ENCODE results near the gene CNPY1. TPM values are rescaled to one million over a fixed set of nuclear protein-coding genes. Genes with fewer than 3 reads are reported as not detected.

Gene CNPY1
- total RNA-seq, 1 donor from 2014 or later = not detected

DNA sequence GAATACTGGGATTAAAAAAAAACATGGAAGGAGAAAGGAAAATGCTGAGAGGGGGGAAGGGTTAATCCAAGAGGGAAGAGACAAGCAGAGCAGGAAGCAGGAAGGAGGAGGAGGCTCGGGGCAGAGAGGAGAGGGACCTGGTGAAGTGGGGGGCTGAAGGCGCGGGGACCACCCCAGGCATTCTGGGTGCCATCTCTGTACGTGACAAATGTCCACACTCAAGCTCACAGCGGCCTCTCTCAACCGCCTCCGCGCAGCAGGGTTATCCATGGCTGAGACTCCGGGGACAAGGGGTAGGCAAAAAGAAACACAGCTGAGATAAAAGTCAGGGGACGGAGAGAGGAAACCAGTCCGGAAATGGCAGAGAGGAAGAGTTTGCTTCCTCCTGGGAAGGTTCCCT is 54.5 kb downstream of the CNPY1 start:
- H3K4me3 ChIP-seq = no peak overlapping the region
- no peak for TF ChIP-seq CTCF (IDR thresholded peaks at IDR 0.05)
- H3K4me1 ChIP-seq = peaks cover 3% of the 10 kb centered on the region
- no peak overlapping the region for H3K27ac ChIP-seq
- peaks cover 42% of the 10 kb centered on the region for H3K27me3 ChIP-seq (ENCODE audit: low read depth)
- H3K9me3 ChIP-seq = no peaks in the 10 kb centered on the region
- ATAC-seq (no peak), DNase-seq (no peak)
- no peaks in the 10 kb centered on the region for H3K36me3 ChIP-seq
- intact Hi-C loops (cut with DNase I) = no loop called here

DNA sequence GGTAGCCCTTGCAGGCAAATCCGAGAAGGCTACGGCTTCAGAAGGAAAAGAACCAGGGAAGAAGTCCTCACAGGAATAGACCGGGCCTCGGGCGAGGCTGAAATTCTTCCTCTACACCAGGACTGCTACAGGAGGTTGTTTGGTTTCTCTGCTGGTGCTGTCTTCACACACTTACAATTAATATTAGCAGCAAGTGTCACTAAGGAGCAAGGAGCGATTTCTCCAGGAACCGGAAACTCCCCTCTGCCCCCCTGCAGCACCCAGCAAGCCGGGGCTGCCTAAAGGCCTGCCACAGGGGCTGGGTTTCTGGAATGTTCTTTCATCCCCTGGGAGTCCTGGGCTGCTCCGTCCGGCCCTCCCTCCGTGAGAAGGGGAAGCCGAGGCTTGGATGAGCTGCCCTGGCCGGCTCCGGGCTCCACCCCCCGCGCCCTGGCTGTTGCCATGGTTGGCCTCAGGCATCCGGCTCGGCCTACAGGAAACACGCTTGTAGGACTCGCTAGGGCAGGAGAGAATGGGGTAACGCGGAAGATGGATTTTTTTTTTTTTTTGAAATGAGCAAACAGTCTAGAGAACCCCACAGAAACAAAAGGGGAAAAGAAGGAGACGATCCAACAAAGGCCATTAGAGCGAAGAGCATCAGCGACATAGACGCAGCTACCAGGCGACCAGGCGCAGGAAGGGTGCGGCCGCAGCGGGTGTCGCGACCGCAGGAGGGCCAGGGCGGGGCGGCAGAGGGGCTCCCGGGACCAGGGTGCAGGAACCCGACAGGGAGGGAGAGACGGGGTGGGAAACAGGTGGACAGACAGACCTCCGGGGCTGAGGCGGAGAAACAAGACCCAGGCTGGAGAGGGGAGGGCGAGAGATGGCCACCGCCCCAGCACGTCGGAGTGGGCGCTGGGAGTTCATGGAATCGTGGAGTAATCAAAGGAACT is 55.4 kb downstream of the CNPY1 start:
- intact Hi-C loops (cut with DNase I) = no loop called here
- H3K4me3 ChIP-seq = peak overlapping the region; percentile 58
- H3K4me1 ChIP-seq = peaks cover 3% of the 10 kb centered on the region
- DNase-seq = peak; percentile 72
- TF ChIP-seq CTCF (IDR thresholded peaks at IDR 0.05) = no peak
- H3K9me3 ChIP-seq = no peaks in the 10 kb centered on the region
- H3K36me3 ChIP-seq = no peaks in the 10 kb centered on the region
- peaks cover 39% of the 10 kb centered on the region for H3K27me3 ChIP-seq (ENCODE audit: low read depth)
- peak overlapping the region; percentile 46 for H3K27ac ChIP-seq
- ATAC-seq = peak; percentile 79 to 80

DNA sequence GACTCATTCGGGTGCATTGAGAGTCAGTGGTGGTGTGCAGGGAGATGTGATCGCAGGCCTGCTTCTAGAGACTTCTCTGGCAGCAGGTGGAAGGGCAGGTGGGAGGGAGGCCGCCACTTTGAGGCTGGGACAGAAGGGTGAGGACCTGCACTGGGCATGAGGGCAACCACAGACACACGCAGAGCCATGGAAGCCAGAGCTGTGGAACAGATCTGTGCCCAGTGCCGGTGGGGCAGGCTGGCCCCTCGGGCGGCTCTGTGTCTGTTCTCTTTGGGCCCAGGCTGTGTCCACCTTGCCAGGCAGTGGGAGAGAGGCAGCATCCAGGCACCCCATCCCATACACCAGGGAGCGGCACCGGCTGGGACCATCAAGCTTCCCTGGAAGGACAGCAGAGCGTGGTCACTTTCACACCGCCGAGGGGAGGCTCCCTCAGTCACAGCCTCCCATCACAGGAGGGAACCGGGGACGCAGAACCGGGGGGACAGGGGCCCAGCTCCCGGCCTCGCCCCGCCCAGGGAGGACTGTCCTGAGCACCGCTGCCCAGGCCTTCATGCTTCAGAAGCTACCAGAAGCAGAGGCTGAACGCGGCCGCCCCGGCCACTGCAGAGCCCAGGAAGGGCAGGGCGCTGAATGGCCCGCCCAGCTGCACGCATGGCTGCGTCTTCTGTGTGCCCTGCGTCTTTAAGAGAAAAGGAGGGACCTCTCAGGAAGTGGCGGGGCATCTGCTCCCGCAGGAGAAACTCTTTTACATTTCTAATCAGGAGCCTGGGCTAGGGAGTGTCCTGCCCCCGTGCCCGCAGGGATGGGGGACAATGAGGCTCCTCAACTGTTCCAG is 56.3 kb downstream of the CNPY1 start:
- TF ChIP-seq CTCF (IDR thresholded peaks at IDR 0.05) = no peak
- H3K27me3 ChIP-seq (ENCODE audit: low read depth) = peaks cover 36% of the 10 kb centered on the region
- ATAC-seq = peak; percentile 68 to 76
- H3K9me3 ChIP-seq = no peaks in the 10 kb centered on the region
- peaks cover 3% of the 10 kb centered on the region for H3K4me1 ChIP-seq
- peak overlapping the region; percentile 58 for H3K4me3 ChIP-seq
- no peak for DNase-seq
- no peaks in the 10 kb centered on the region for H3K36me3 ChIP-seq
- intact Hi-C loops (cut with DNase I) = no loop called here
- peak overlapping the region; percentile 46 for H3K27ac ChIP-seq

DNA sequence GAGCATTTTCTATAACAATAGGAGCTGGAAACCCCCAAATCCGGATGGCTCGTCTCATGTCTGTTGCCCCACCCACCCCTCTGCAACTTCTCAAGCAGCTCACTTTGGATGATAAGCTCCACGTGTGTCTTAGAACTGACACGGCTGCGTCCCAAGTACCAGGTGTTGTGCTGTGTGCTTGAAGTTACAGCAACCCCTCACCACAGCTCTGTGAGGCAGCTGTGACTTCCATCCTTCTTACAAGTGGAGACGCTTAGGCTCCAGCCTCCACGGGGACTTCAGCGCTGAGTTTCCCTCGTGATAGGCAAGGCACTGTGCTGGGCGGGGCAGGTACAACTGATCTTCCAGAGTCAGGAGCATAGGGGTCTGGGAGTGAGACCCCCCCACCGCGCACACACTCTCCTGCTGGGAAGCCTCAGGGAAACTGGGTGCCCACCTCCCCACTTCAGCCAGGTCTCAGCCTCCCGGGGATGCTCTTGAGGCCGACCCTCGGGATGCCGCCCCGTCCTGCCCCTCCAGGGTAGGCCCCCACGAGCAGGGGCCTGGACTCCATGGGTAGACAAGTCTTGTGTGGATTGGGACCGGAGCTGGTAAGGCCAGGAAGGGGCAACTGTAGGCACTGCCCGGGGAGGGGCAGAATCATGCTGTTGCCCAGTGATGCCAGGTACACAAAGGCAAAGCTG is 57.1 kb downstream of the CNPY1 start:
- Histone ChIP-seq H3K36me3 (no peaks in the 10 kb centered on the region), H3K4me1 (peaks cover 3% of the 10 kb centered on the region), H3K4me3 (no peak overlapping the region), H3K9me3 (no peaks in the 10 kb centered on the region), H3K27ac (no peak overlapping the region), H3K27me3 (ENCODE audit: low read depth) (peaks cover 36% of the 10 kb centered on the region)
- intact Hi-C loops (cut with DNase I) = no loop called here
- ATAC-seq (no peak), DNase-seq (no peak)
- no peak for TF ChIP-seq CTCF (IDR thresholded peaks at IDR 0.05)

- TF ChIP-seq CTCF (IDR thresholded peaks at IDR 0.05) = no peak
- DNase-seq (no peak), ATAC-seq (no peak)
- Histone ChIP-seq H3K4me3 (no peak overlapping the region), H3K9me3 (no peaks in the 10 kb centered on the region), H3K27ac (no peak overlapping the region), H3K36me3 (no peaks in the 10 kb centered on the region), H3K27me3 (ENCODE audit: low read depth) (peaks cover 35% of the 10 kb centered on the region), H3K4me1 (peaks cover 3% of the 10 kb centered on the region)
- intact Hi-C loops (cut with DNase I) = no loop called here
Observed at GRCh38 chr7:155488483-155489127, 57.8 kb downstream of the CNPY1 start.

All from lower lobe of right lung (tissue), 2 donors.